ENCODE measurements around the gene BTNL9. TPM values are rescaled to one million over a fixed set of nuclear protein-coding genes. Genes with fewer than 3 reads are reported as not detected.

Gene BTNL9
- polyA plus RNA-seq, 1 donor from 2014 or later = 13.9 TPM

DNA sequence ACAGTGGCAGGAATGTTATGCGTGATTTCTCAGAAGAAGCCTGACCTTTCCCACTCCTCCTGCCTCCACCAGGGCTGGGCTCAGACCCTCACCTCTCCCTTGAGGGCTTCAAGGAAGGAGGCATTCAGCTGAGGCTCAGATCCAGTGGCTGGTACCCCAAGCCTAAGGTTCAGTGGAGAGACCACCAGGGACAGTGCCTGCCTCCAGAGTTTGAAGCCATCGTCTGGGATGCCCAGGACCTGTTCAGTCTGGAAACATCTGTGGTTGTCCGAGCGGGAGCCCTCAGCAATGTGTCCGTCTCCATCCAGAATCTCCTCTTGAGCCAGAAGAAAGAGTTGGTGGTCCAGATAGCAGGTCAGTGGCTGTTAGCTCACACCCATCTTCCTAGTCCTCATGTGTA is 9.9 kb downstream of the BTNL9 start:
- Histone ChIP-seq H4K20me1 (ENCODE audit: insufficient read depth) (no peaks in the 10 kb centered on the region), H3K79me2 (replicated peaks; ENCODE audit: insufficient read depth, low read length) (no peaks in the 10 kb centered on the region), H3K9me2 (ENCODE audit: insufficient read depth, low read length) (no peaks in the 10 kb centered on the region), H3K4me3 (ENCODE audit: low read length) (no peak overlapping the region), H3K4me2 (ENCODE audit: low read length) (no peak overlapping the region), H3K27ac (ENCODE audit: low read length) (no peak overlapping the region), H3K27me3 (ENCODE audit: insufficient read depth, low read depth, low read length) (peaks cover 70% of the 10 kb centered on the region), H3F3A (ENCODE audit: insufficient read depth, low read length, poor library complexity, severe bottlenecking) (no peaks in the 10 kb centered on the region), H3K36me3 (ENCODE audit: insufficient read depth, low read length) (no peaks in the 10 kb centered on the region), H2AFZ (ENCODE audit: low read depth, low read length) (no peak overlapping the region), H3K9me3 (ENCODE audit: low read length) (no peaks in the 10 kb centered on the region), H3K9ac (ENCODE audit: low read length) (no peak overlapping the region)
- TF ChIP-seq EZH2 (IDR thresholded peaks at IDR 0.05; ENCODE audit: borderline replicate concordance, insufficient read depth, low read length, poor library complexity, severe bottlenecking) (no peak), SMC3 (conservative IDR thresholded peaks at IDR 0.05; ENCODE audit: poor library complexity) (no peak), RAD21 (conservative IDR thresholded peaks at IDR 0.05) (no peak), POLR2AphosphoS5 (IDR thresholded peaks at IDR 0.05) (no peak)
- TF ChIP-seq, protein P1, sequence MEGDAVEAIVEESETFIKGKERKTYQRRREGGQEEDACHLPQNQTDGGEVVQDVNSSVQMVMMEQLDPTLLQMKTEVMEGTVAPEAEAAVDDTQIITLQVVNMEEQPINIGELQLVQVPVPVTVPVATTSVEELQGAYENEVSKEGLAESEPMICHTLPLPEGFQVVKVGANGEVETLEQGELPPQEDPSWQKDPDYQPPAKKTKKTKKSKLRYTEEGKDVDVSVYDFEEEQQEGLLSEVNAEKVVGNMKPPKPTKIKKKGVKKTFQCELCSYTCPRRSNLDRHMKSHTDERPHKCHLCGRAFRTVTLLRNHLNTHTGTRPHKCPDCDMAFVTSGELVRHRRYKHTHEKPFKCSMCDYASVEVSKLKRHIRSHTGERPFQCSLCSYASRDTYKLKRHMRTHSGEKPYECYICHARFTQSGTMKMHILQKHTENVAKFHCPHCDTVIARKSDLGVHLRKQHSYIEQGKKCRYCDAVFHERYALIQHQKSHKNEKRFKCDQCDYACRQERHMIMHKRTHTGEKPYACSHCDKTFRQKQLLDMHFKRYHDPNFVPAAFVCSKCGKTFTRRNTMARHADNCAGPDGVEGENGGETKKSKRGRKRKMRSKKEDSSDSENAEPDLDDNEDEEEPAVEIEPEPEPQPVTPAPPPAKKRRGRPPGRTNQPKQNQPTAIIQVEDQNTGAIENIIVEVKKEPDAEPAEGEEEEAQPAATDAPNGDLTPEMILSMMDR (IDR thresholded peaks at IDR 0.05; ENCODE audit: poor library complexity, severe bottlenecking) = no peak
- TF ChIP-seq, protein P2, sequence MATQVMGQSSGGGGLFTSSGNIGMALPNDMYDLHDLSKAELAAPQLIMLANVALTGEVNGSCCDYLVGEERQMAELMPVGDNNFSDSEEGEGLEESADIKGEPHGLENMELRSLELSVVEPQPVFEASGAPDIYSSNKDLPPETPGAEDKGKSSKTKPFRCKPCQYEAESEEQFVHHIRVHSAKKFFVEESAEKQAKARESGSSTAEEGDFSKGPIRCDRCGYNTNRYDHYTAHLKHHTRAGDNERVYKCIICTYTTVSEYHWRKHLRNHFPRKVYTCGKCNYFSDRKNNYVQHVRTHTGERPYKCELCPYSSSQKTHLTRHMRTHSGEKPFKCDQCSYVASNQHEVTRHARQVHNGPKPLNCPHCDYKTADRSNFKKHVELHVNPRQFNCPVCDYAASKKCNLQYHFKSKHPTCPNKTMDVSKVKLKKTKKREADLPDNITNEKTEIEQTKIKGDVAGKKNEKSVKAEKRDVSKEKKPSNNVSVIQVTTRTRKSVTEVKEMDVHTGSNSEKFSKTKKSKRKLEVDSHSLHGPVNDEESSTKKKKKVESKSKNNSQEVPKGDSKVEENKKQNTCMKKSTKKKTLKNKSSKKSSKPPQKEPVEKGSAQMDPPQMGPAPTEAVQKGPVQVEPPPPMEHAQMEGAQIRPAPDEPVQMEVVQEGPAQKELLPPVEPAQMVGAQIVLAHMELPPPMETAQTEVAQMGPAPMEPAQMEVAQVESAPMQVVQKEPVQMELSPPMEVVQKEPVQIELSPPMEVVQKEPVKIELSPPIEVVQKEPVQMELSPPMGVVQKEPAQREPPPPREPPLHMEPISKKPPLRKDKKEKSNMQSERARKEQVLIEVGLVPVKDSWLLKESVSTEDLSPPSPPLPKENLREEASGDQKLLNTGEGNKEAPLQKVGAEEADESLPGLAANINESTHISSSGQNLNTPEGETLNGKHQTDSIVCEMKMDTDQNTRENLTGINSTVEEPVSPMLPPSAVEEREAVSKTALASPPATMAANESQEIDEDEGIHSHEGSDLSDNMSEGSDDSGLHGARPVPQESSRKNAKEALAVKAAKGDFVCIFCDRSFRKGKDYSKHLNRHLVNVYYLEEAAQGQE (IDR thresholded peaks at IDR 0.05; ENCODE audit: borderline replicate concordance) = no peak

DNA sequence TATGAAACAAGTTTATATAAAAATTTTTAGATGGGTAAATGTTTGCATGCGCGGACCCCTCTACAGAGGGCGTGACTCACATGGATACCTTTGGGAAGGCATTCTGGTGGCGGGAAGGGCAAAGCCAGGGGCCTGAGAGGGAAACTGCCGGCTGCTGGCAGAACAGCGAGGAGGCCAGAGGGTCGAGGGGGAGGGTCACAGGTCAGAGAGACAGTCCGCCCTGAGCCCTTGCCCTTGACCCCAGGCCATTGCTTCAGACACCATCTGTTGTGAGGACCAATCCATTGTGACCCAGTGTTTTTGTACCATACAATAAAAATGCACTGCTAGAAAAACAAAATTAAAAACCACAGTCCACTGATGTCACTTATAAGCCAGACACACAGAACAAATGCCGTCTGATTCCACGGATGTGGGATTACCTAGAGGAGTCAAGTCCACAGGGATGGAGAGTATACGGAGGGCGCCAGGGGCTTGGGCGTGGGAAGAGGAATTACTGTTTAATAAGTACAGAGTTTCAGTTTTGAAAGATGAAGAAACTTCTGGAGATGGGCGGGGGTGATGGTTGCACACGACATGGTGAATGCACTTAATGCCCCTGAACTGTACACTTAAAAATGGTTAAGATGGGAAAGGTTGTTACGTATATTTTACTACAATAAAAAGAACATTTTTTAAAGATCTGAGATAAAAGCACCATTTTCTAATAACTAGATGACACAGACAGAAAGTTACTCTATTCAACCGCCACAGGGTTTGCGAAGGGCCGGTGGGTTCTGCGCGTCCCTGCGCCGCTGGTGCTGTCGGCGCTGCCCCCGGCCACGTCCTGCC is 12.0 kb downstream of the BTNL9 start:
- Histone ChIP-seq H3F3A (ENCODE audit: insufficient read depth, low read length, poor library complexity, severe bottlenecking) (no peaks in the 10 kb centered on the region), H3K27me3 (ENCODE audit: insufficient read depth, low read depth, low read length) (peaks cover 81% of the 10 kb centered on the region), H3K36me3 (ENCODE audit: insufficient read depth, low read length) (no peaks in the 10 kb centered on the region), H3K9me3 (ENCODE audit: low read length) (no peaks in the 10 kb centered on the region), H4K20me1 (ENCODE audit: insufficient read depth) (no peaks in the 10 kb centered on the region), H3K4me3 (ENCODE audit: low read length) (peak overlapping the region; percentile 89), H3K27ac (ENCODE audit: low read length) (no peak overlapping the region), H2AFZ (ENCODE audit: low read depth, low read length) (no peak overlapping the region), H3K79me2 (replicated peaks; ENCODE audit: insufficient read depth, low read length) (no peaks in the 10 kb centered on the region), H3K9ac (ENCODE audit: low read length) (peak overlapping the region; percentile 26), H3K4me2 (ENCODE audit: low read length) (no peak overlapping the region), H3K9me2 (ENCODE audit: insufficient read depth, low read length) (no peaks in the 10 kb centered on the region)
- TF ChIP-seq EP300 (conservative IDR thresholded peaks at IDR 0.05; ENCODE audit: poor library complexity, severe bottlenecking) (no peak), MXI1 (conservative IDR thresholded peaks at IDR 0.05; ENCODE audit: poor library complexity, severe bottlenecking) (no peak), TAF1 (IDR thresholded peaks at IDR 0.05; ENCODE audit: low read depth) (no peak), RAD21 (conservative IDR thresholded peaks at IDR 0.05) (no peak), SMC3 (conservative IDR thresholded peaks at IDR 0.05; ENCODE audit: poor library complexity) (no peak), POLR2AphosphoS5 (IDR thresholded peaks at IDR 0.05) (no peak), EZH2 (IDR thresholded peaks at IDR 0.05; ENCODE audit: borderline replicate concordance, insufficient read depth, low read length, poor library complexity, severe bottlenecking) (no peak)
- TF ChIP-seq, protein P1 (IDR thresholded peaks at IDR 0.05; ENCODE audit: poor library complexity, severe bottlenecking) = no peak
- TF ChIP-seq, protein P2 (IDR thresholded peaks at IDR 0.05; ENCODE audit: borderline replicate concordance) = no peak

Data from neural cell (in vitro differentiated cells).